K562 (cell line): ENCODE results near the gene ZNF273. TPM values are rescaled to one million over a fixed set of nuclear protein-coding genes. Genes with fewer than 3 reads are reported as not detected.
A peak's percentile ranks its signal among the peaks of the same experiment; 100 is the strongest.

ENCODE experiments used
- CHD2 ChIP-seq: IDR thresholded peaks from 2 replicates; pipeline ENCODE4 v1.6.1; 2011; ENCODE audit warnings: low read depth, low read length
- COPS2 ChIP-seq: fragments of 450-650 bp; conservative IDR thresholded peaks from 2 replicates; pipeline ENCODE4 v1.6.1; 2016; ENCODE audit warnings: mild to moderate bottlenecking, moderate library complexity
- ESRRA ChIP-seq: fragments of 450-650 bp; IDR thresholded peaks from 2 replicates; pipeline ENCODE4 v1.6.1; 2014; ENCODE audit warnings: low read depth, mild to moderate bottlenecking, moderate library complexity, borderline replicate concordance
- FOXA1 ChIP-seq: fragments of 450-650 bp; IDR thresholded peaks from 2 replicates; pipeline ENCODE4 v1.6.1; 2016; ENCODE audit warnings: mild to moderate bottlenecking, borderline replicate concordance
- KLF16 ChIP-seq: IDR thresholded peaks from 2 replicates; pipeline ENCODE4 v1.6.1; 2016; ENCODE audit warnings: antibody characterized with exemption
- MIER1 ChIP-seq: fragments of 450-650 bp; IDR thresholded peaks from 2 replicates; pipeline ENCODE4 v1.6.1; 2016; ENCODE audit warnings: antibody characterized with exemption, mild to moderate bottlenecking, low read depth
- NEUROD1 ChIP-seq: fragments of 150-350 bp; IDR thresholded peaks from 2 replicates; pipeline ENCODE4 v1.6.1; 2014; ENCODE audit warnings: borderline replicate concordance, low read length, low read depth; ENCODE audit not compliant: partially characterized antibody
- NUFIP1 ChIP-seq: fragments of 450-650 bp; IDR thresholded peaks from 2 replicates; pipeline ENCODE4 v1.6.1; 2018; ENCODE audit not compliant: partially characterized antibody
- RBM39 ChIP-seq: fragments of 200-400 bp; formaldehyde crosslinking; optimal IDR thresholded peaks from 2 replicates; pipeline ENCODE3; 2018; ENCODE audit warnings: low read depth, low read length
- SRF ChIP-seq, 2 experiments: fragments of 250-450, 450-650 bp in 1 of 2; sonication (Bioruptor Pico) in 1 of 2; sonication (generic) in 1 of 2; formaldehyde crosslinking; IDR thresholded peaks; 2 replicates each; pipeline versions ENCODE4 v1.5.0 to v1.5.1; 2020 to 2022; ENCODE audit warnings: mild to moderate bottlenecking in 1 of 2, missing genetic modification reagents in 1 of 2
- STAT5A ChIP-seq: IDR thresholded peaks from 2 replicates; pipeline ENCODE4 v1.6.1; 2012; ENCODE audit warnings: low read length, inconsistent platforms, borderline replicate concordance
- XRCC4 ChIP-seq: IDR thresholded peaks from one replicate; pipeline ENCODE4 v1.6.1; 2011; ENCODE audit not compliant: insufficient read depth, insufficient read length; ENCODE audit errors: extremely low read depth
- ZBTB40 ChIP-seq, 2 experiments: fragments of 450-650 bp in 1 of 2; sonication (generic) in 1 of 2; formaldehyde crosslinking in 1 of 2; IDR thresholded peaks; 2 replicates each; pipeline versions ENCODE4 v1.7.1 to v1.9.0; 2016 to 2022; ENCODE audit warnings: inconsistent platforms in 1 of 2, mild to moderate bottlenecking in 1 of 2, missing genetic modification reagents in 1 of 2
- polyA plus RNA-seq, 8 experiments: library from polyadenylated mRNA; depleted of rRNA in 4 of 8; stranded (reverse) in 5 of 8; unstranded in 3 of 8; fragments of >200 nt; fragmentation: Nextera tagmentation in 2 of 8; fragmentation: Illumina TruSeq in 1 of 8; extraction: Ambion mirVana in 2 of 8; extraction: Trizol in 1 of 8; gene quantifications; 2 replicates each; pipeline versions ENCODE4 v1.2.1 to v1.2.3, GENCODE V29; 2011 to 2014; ENCODE audit warnings: inconsistent platforms in 1 of 8, missing spikeins in 1 of 8
- total RNA-seq, 7 experiments: library from RNA; depleted of rRNA in 6 of 7; stranded (reverse); fragments of >200 nt in 6 of 7; fragmentation: Illumina TruSeq in 2 of 7; extraction: Trizol in 2 of 7; gene quantifications; 2 replicates each; pipeline versions ENCODE4 v1.2.1 to v1.2.3, GENCODE V29; 2011 to 2021; ENCODE audit warnings: low replicate concordance in 1 of 7
- TF ChIP-seq, protein P1 (sequence below), 2 experiments: IDR thresholded peaks in 1 of 2; conservative IDR thresholded peaks in 1 of 2; 2 replicates each; pipeline ENCODE4 v1.6.1; 2016; ENCODE audit warnings: low read depth in 2 of 2, mild to moderate bottlenecking in 1 of 2, missing compliant biosample characterization in 1 of 2, missing genetic modification characterization in 1 of 2, moderate library complexity in 1 of 2

The ZNF273 gene
- total and polyA plus RNA-seq, 9 of the 15 experiments (the other 6 are each of a cell fraction or from before 2014, with no cell fraction given) = 13.3 to 37.0 (median 20.7) TPM

DNA sequence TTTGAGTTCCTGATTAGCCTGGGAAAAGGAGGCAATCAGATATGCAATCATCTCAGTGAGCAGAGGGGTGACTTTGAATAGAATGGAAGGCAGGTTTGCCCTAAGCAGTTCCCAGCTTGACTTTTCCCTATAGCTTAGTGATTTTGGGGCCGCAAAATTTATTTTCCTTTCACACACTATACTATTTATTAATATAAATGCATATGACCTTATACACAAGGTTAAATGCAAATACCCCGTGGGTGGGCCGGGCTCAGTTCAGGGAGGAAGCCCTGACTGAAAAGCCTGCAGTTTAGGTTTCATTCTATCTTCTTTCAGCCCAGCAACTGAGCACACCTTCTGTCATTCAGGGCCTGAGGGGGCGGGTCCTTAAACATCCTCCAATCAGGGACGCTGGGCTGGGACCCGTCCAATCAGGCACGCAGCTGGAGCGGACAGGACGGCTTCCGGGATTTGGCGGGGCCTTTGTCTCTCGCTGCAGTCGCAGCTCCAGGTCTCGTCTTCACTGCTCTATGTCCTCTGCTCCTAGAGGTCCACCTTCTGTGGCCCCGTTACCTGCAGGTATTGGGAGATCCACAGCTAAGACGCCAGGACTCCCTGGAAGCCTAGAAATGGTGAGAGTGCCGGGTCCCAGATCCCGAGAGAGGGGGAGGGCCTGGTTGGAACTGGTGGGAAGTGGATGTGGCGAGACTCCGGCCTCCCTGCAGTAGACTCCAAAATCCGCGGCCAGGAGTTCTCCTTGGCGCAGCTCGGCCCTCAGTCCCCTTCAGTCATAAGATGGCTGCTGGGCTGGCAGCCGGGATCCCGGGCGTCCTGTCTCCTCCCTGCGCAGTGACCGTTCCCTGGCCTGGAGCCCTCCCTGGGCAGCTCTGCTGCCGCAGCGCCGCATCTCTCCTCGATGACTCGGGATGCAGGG is at the start of gene ZNF273 (continued):
- TF ChIP-seq FOXA1 = no peak
- TF ChIP-seq SRF (CRISPR knock-in tag; IDR thresholded peaks at IDR 0.05) = no peak
- TF ChIP-seq, protein P1, sequence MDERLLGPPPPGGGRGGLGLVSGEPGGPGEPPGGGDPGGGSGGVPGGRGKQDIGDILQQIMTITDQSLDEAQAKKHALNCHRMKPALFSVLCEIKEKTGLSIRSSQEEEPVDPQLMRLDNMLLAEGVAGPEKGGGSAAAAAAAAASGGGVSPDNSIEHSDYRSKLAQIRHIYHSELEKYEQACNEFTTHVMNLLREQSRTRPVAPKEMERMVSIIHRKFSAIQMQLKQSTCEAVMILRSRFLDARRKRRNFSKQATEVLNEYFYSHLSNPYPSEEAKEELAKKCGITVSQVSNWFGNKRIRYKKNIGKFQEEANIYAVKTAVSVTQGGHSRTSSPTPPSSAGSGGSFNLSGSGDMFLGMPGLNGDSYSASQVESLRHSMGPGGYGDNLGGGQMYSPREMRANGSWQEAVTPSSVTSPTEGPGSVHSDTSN (CRISPR knock-in tag; IDR thresholded peaks at IDR 0.05; ENCODE audit: low read depth) = no peak
- TF ChIP-seq, protein P1 (tag; conservative IDR thresholded peaks at IDR 0.05; ENCODE audit: low read depth) = peak; percentile 85
- TF ChIP-seq STAT5A = no peak
- peak; percentile 28 for TF ChIP-seq RBM39
- no peak for TF ChIP-seq COPS2
- no peak for TF ChIP-seq NUFIP1
- TF ChIP-seq ESRRA = peak; percentile 73
- TF ChIP-seq KLF16 = no peak
- no peak; the same call in 1 of the 2 replicates for TF ChIP-seq ZBTB40 (IDR thresholded peaks at IDR 0.05)
- TF ChIP-seq ZBTB40 (CRISPR knock-in tag; IDR thresholded peaks at IDR 0.05) = no peak
- peak; percentile 72 for TF ChIP-seq CHD2
- TF ChIP-seq XRCC4 = no peak
- TF ChIP-seq MIER1 = no peak
- peak; percentile 74 for TF ChIP-seq NEUROD1
